WTC11 (cell line): ENCODE results near the gene ST6GAL1.

Experiments used
- ATF3 ChIP-seq: sonication (generic); formaldehyde crosslinking; conservative IDR thresholded peaks from 2 replicates; pipeline ENCODE4 v1.8.1; 2022; ENCODE audit warnings: mild to moderate bottlenecking, missing genetic modification reagents
- HMGXB4 ChIP-seq: sonication (generic); formaldehyde crosslinking; IDR thresholded peaks from 2 replicates; pipeline ENCODE4 v1.8.1; 2023; ENCODE audit warnings: mild to moderate bottlenecking, moderate library complexity, missing genetic modification reagents
- NFYB ChIP-seq: sonication (generic); formaldehyde crosslinking; conservative IDR thresholded peaks from 2 replicates; pipeline ENCODE4 v1.8.0; 2022; ENCODE audit warnings: low read depth, missing genetic modification reagents
- SP1 ChIP-seq: sonication (generic); formaldehyde crosslinking; conservative IDR thresholded peaks from 2 replicates; pipeline ENCODE4 v1.8.1; 2022; ENCODE audit warnings: missing genetic modification reagents
- ZNF121 ChIP-seq: sonication (generic); formaldehyde crosslinking; IDR thresholded peaks from 2 replicates; pipeline ENCODE4 v1.8.0; 2023; ENCODE audit warnings: missing genetic modification reagents

- TF ChIP-seq ATF3 (CRISPR knock-in tag) (no peak), NFYB (no peak), HMGXB4 (CRISPR knock-in tag) (no peak), SP1 (no peak; the same call in 1 of the 2 replicates), ZNF121 (no peak)
Measured at GRCh38 chr3:186998937-186999368, 68.6 kb downstream of the ST6GAL1 start.
